ENCODE measurements around the gene IFI6. TPM values are rescaled to one million over a fixed set of nuclear protein-coding genes. Genes with fewer than 3 reads are reported as not detected.
"Not testable (repeated sequence)": the region's sequence is repeated elsewhere in the genome, so short reads cannot be mapped to it uniquely, and the experiment has no call there.

The IFI6 gene
- total RNA-seq, 1 donor: 56.1 TPM

DNA sequence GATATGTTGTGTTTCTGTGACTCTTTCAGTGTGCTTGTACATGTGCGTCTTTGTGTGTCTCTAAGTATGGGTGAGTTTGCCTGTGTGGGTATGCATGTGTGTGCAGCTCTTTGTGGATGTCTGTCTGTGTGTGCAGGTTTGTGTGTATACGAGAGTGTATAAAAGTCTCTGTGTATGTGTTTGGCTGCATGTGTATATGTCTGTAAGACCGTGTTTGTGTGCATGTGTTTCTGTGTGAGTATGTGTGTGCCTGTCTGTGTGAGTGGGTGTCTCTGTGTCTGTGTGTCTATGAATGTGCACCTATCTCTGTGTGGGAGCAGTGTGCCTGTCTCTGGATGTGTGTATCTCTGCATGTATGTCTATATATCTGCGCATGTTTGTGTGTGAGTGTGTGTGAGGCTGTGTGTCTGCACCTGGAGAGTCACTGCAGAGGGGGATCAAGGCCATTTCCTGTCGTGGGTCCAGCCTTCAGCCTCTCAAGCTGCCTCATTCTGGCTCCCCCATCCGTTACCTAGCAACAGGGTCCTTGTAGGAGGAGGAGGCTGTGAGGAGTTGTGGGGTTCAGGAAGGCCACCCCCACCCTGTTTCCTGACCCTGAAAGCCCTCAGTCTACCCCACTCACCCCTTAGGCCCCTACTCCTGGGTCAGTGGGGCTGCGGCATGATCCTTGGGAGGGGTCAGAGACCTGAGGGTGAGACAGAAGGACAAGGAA, 47.4 kb downstream of the IFI6 start:
- no peak overlapping the region for H3K4me3 ChIP-seq (ENCODE audit: low read depth, low read length)
- no peak for DNase-seq (ENCODE audit: low read depth)
- TF ChIP-seq, protein P1, sequence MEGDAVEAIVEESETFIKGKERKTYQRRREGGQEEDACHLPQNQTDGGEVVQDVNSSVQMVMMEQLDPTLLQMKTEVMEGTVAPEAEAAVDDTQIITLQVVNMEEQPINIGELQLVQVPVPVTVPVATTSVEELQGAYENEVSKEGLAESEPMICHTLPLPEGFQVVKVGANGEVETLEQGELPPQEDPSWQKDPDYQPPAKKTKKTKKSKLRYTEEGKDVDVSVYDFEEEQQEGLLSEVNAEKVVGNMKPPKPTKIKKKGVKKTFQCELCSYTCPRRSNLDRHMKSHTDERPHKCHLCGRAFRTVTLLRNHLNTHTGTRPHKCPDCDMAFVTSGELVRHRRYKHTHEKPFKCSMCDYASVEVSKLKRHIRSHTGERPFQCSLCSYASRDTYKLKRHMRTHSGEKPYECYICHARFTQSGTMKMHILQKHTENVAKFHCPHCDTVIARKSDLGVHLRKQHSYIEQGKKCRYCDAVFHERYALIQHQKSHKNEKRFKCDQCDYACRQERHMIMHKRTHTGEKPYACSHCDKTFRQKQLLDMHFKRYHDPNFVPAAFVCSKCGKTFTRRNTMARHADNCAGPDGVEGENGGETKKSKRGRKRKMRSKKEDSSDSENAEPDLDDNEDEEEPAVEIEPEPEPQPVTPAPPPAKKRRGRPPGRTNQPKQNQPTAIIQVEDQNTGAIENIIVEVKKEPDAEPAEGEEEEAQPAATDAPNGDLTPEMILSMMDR (IDR thresholded peaks at IDR 0.05; ENCODE audit: insufficient read depth, low read depth, low read length): no peak

DNA sequence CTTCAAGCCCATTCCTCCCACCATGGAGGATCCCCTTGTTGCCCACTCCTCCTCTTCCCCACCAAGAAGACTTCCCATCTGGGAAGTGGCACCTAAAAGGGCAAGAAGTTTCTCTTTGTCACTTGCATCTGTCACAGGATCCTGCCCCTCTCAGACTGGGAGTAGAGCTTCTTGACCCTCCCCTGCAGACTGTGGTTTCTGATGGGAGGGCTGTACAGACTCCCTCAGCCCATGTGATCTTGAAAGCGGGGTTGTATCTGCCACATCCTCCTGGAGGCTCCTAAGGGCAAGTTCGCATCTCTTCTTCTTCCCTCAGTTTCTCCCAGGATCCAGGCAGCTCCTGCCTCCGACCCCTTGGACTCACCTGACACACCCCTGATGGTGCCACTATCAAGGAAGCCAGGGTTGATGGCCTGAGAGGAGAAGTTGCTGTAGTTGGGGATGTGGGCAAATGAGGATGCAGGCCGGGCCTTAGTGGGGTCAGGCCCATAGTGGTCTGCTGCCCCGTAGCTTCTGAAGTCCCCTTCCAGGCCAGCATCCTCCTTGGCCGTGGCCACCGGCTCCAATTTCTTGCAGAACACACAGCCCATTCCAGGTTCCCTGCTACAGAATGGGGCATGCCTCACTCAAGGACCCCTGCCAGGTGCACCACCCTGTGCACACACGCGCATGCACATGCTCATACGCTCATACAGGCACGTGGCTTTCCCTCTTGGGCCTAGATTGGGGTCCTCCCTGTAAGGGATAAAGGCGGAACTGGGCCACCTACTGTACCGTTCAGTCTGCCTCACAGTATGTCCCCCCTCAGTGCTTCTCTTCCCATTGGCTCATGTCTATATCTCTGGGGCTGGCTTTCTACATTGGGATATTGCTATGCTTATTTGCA, 48.4 kb downstream of the IFI6 start:
- no peak overlapping the region for H3K4me3 ChIP-seq (ENCODE audit: low read depth, low read length)
- no peak for DNase-seq (ENCODE audit: low read depth)
- TF ChIP-seq, protein P1 (IDR thresholded peaks at IDR 0.05; ENCODE audit: insufficient read depth, low read depth, low read length): no peak

DNA sequence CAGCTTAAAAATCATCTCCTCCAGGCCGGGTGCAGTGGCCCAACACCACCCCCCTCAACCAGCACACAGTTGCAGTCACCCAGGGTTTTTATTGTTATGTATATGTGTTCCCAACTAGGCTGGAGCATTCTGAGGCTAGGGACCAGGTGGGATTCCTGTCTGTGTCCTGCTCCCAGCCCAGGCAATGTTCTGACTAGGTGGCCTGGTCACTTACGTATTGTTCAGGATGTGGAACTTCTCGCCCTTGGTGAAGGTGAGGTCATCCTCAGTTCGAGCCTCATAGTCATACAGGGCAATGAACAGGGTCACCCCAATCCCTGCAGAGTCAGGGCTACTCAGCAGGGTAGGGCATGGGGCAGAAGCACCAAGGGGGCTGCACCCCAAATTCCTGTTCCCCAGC, 49.2 kb downstream of the IFI6 start:
- no peak overlapping the region for H3K4me3 ChIP-seq (ENCODE audit: low read depth, low read length)
- TF ChIP-seq, protein P1 (IDR thresholded peaks at IDR 0.05; ENCODE audit: insufficient read depth, low read depth, low read length): no peak
- no peak for DNase-seq (ENCODE audit: low read depth)

DNA sequence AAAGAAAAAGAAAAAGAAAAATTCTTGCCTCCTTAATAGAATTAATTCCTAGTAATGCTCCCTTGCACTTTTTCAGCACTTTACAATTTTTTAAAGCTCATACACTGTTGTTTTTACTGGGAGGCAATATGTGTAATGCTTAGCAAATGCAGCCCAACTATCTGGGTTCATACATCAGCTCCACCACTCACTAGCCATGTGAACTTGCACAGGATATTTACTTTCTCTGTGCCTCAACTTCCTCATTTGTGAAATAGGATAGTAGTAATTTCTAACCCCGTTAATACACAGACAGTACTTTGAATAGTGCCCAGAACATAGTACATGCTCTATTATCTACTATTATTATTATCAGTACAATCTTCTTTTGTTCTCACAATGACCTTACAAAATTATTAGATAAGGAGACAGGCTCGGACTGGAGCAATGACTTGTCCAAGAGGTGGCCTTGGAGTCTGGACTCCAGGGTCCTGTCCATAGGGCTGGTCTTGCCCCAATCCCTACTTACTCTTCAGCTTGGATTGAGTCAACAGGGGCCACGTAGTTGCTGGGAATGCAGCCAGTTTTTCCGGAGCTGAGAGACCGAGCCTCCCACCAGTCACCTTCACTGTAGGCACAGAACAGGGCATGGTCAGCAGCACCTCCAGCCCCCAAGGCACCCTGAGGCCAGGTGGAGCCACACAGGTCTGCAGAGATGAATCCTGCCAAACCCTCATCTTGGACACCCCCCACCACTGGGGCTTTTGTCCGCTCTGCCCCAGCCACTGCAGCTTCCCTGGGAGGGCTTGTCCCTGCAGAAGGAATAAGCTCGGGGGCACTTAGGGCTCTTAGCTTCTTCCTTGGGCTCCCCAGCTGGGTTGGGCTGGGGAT, 50.7 kb downstream of the IFI6 start:
- peak; percentile 33 for DNase-seq (ENCODE audit: low read depth)
- TF ChIP-seq, protein P1 (IDR thresholded peaks at IDR 0.05; ENCODE audit: insufficient read depth, low read depth, low read length): no peak
- H3K4me3 ChIP-seq (ENCODE audit: low read depth, low read length): no peak overlapping the region

DNA sequence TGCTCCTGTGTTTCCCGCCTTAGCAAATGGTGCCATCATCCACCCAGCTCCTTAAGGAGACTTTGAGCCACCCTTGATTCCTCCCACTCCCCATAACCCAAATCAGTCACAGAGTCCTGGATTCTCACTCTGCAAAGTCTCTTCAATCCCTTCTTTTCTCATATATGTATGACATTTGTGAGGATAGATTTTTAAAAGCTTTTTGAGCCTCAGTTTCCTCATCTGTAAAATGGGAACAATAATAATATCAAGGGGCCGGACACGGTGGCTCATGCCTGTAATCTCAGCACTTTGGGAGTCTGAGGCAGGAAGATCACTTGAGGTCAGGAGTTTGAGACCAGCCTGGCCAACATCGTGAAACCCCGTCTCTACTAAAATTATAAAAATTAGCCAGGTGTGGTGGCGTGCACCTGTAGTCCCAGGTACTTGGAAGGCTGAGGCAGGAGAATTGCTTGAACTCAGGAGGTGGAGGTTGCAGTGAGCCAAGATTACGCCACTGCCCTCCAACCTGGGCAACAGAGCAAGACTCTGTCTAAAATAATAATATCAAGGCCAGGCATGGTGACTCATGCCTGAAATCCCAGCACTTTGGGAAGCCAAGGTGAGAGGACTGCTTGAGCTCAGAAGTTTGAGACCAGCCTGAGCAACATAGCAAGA, 52.1 kb downstream of the IFI6 start:
- H3K4me3 ChIP-seq (ENCODE audit: low read depth, low read length); DNase-seq (ENCODE audit: low read depth): not testable (repeated sequence)

DNA sequence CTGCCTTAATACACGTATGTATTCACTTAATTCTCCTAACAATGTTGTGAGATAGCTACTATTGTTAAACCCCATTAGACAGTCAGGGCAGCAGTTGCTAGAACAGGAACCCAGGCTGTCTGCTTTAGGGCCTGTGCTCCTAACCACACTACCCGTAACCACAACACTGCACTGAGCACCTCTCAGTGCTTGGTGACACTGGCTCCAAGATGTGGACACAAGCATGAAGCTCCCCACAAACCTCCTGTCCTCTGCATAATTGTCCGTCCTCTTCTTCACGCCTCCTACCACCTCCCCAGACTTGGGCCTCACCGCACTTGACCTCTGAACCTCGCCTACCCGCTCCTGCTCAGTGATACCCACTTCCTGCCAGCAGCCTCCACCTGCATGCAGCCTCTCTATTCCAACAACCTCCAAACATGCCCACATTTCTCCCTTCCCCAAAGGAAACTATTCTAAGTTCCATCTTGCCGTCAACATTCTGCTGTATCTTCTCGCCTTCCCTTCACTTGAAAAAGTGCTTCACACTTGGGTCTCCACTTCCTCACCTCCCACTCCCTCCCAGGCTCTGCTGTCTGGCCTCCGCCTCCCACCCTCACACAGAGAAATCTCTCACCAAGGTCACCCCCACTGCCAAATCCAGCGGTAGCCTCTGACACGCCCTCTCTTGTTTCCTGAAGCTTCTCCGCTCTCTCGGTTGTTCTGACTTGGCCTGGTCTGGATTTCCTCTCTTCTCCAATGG, 53.5 kb downstream of the IFI6 start:
- no peak for DNase-seq (ENCODE audit: low read depth)
- TF ChIP-seq, protein P1 (IDR thresholded peaks at IDR 0.05; ENCODE audit: insufficient read depth, low read depth, low read length): no peak

More for the DNA sequence above, 53.5 kb downstream of the IFI6 start:
- no peak overlapping the region for H3K4me3 ChIP-seq (ENCODE audit: low read depth, low read length)

All from fibroblast of villous mesenchyme (primary cell).